Gastrocnemius medialis (tissue), 4 donors: Measurements from ENCODE around the gene GABRG3. TPM values are rescaled to one million over a fixed set of nuclear protein-coding genes. Genes with fewer than 3 reads are reported as not detected.

Source experiments
- ATAC-seq, 2 donors: fragments of 150-250 bp; one replicate each; pipeline ENCODE4 v1.9.1; 2016
- DNase-seq, 2 donors: peaks; one replicate each; pipeline ENCODE4 v3.0.0-alpha.2; 2019
- H3K27ac ChIP-seq, 4 donors: fragments of 200-600 bp; sonication (generic); 1 replicate in 1 of 4; 2 replicates in 3 of 4; pipeline ENCODE4 v1.5.1; 2016 to 2018; ENCODE audit warnings: mild to moderate bottlenecking in 2 of 4, moderate library complexity in 1 of 4
- H3K27me3 ChIP-seq, 3 donors: fragments of 200-600 bp; sonication (generic) in 2 of 3; 1 replicate in 1 of 3; 2 replicates in 2 of 3; pipeline versions ENCODE4 v1.5.1 to v1.6.0; 2016 to 2019; ENCODE audit warnings: mild to moderate bottlenecking in 1 of 3, moderate library complexity in 1 of 3
- H3K36me3 ChIP-seq, 2 donors: fragments of 200-600 bp; sonication (generic) in 1 of 2; one replicate each; pipeline ENCODE4 v1.5.1; 2017 to 2018
- H3K4me1 ChIP-seq, 2 donors: fragments of 200-600 bp; sonication (generic) in 1 of 2; one replicate each; pipeline ENCODE4 v1.5.1; 2016 to 2017; ENCODE audit warnings: mild to moderate bottlenecking in 2 of 2
- H3K4me3 ChIP-seq, 4 donors: fragments of 200-600 bp; sonication (generic) in 3 of 4; 1 replicate in 1 of 4; 2 replicates in 3 of 4; pipeline ENCODE4 v1.5.1; 2016 to 2019; ENCODE audit warnings: mild to moderate bottlenecking in 2 of 4
- H3K9me3 ChIP-seq, 3 donors: fragments of 200-600 bp; sonication (generic) in 2 of 3; 1 replicate in 1 of 3; 2 replicates in 2 of 3; pipeline ENCODE4 v1.5.1; 2016 to 2019
- POLR2A ChIP-seq, 2 donors: fragments of 450-650 bp; IDR thresholded peaks; one replicate each; pipeline ENCODE4 v1.6.1; 2017; ENCODE audit warnings: antibody characterized with exemption in 2 of 2, mild to moderate bottlenecking in 2 of 2, moderate library complexity in 2 of 2
- in situ Hi-C, 4 donors: fragments of 200-750 bp; cut with MboI; loops; one replicate each; pipeline versions ENCODE4 v1.15.0 to v1.8.0; 2017; ENCODE audit warnings: low sequenced_read_pairs in 4 of 4
- intact Hi-C: fragments of 100-400 bp; cut with DNase I; formaldehyde crosslinking; loops from one replicate; pipeline ENCODE4 v1.15.1; 2023; ENCODE audit warnings: low total_unique reads
- total RNA-seq, 4 donors: library from RNA; depleted of rRNA; stranded (reverse); fragments of >200 nt; gene quantifications; one replicate each; pipeline versions ENCODE4 v1.1.0 to v1.2.3, GENCODE V29; 2016
- TF ChIP-seq, protein P1 (sequence below), 5 experiments: fragments of 450-650 bp in 3 of 5; fragments of 200-600 bp in 2 of 5; sonication (generic) in 2 of 5; IDR thresholded peaks in 4 of 5; conservative IDR thresholded peaks in 1 of 5; 1 replicate in 4 of 5; 2 replicates in 1 of 5; pipeline ENCODE4 v1.5.1; 2016 to 2019; ENCODE audit warnings: antibody characterized with exemption in 5 of 5, mild to moderate bottlenecking in 3 of 5, moderate library complexity in 3 of 5

GABRG3 gene
- total RNA-seq, 4 donors from 2014 or later: not detected

DNA sequence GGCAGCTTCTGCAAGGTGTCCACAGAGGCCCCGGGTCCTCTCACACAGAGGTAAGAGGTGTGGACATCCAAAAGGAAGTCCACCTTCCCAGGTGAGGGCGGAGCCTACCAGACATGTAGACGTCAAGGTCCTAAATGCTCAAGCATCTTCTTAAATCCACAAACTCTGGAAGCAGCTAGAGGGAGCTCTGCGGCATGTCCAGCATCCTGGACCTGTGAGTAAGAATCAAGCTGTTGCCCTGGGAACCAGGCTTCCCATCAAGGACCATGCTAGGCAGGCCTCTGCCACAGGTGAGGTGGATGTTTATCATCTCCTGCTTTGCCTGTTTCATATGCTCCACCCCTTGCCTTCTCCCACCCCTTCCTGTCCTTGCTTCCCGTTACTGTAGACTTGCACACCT lies 368.2 kb downstream of the GABRG3 start:
- intact Hi-C loops (no loop called here), in situ Hi-C loops (no loop called here)
- no peak for DNase-seq
- ATAC-seq: no peak
- no peak overlapping the region for H3K27ac ChIP-seq
- TF ChIP-seq POLR2A (IDR thresholded peaks at IDR 0.05): no peak
- TF ChIP-seq, protein P1, sequence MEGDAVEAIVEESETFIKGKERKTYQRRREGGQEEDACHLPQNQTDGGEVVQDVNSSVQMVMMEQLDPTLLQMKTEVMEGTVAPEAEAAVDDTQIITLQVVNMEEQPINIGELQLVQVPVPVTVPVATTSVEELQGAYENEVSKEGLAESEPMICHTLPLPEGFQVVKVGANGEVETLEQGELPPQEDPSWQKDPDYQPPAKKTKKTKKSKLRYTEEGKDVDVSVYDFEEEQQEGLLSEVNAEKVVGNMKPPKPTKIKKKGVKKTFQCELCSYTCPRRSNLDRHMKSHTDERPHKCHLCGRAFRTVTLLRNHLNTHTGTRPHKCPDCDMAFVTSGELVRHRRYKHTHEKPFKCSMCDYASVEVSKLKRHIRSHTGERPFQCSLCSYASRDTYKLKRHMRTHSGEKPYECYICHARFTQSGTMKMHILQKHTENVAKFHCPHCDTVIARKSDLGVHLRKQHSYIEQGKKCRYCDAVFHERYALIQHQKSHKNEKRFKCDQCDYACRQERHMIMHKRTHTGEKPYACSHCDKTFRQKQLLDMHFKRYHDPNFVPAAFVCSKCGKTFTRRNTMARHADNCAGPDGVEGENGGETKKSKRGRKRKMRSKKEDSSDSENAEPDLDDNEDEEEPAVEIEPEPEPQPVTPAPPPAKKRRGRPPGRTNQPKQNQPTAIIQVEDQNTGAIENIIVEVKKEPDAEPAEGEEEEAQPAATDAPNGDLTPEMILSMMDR (IDR thresholded peaks at IDR 0.05 in 4 of 5, conservative IDR thresholded peaks at IDR 0.05 in 1 of 5): no peak
- H3K4me1 ChIP-seq: no peaks in the 10 kb centered on the region
- no peaks in the 10 kb centered on the region for H3K36me3 ChIP-seq
- H3K9me3 ChIP-seq: no peaks in the 10 kb centered on the region
- H3K4me3 ChIP-seq: no peak overlapping the region
- H3K27me3 ChIP-seq: no peaks in the 10 kb centered on the region

DNA sequence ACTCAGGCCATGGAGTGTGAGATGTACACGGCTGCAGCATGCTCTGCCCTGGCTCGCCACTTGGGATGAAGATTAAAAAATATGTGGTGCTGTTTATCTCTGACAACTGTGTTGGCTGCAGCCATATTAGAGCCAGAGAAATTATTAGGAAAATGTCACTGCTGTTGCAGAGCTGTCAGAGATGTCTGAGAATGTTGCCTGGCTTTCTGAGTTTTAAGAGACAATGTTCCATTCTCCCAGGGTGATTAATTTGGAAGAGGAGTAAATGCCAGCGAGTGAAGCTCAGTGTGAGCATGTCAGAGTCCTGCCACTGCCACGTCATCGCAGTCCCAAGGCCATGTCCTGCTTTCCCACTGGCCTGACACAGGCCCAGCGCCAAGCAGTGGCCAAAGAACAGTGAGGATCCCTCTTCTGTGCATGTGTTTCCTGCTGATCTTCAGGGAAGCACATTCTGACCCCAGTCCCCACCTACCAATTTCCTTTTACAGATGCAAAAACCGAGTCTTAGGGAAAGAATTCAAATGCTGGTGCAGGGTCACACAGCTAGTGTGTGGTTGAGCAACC lies 370.9 kb downstream of the GABRG3 start:
- TF ChIP-seq, protein P1 (IDR thresholded peaks at IDR 0.05 in 4 of 5, conservative IDR thresholded peaks at IDR 0.05 in 1 of 5): no peak
- TF ChIP-seq POLR2A (IDR thresholded peaks at IDR 0.05): no peak
- ATAC-seq (no peak), DNase-seq (no peak)
- H3K27me3 ChIP-seq: no peaks in the 10 kb centered on the region
- H3K36me3 ChIP-seq: no peaks in the 10 kb centered on the region
- in situ Hi-C loops: loop anchor here in 1 of 4 donors (10.0 kb wide), 1 partner anchor 57 kb away; no protein-coding TSS in a partner anchor
- no peak overlapping the region for H3K4me3 ChIP-seq
- no peak overlapping the region for H3K27ac ChIP-seq
- no peaks in the 10 kb centered on the region for H3K9me3 ChIP-seq
- intact Hi-C loops: no loop called here
- H3K4me1 ChIP-seq: no peaks in the 10 kb centered on the region

DNA sequence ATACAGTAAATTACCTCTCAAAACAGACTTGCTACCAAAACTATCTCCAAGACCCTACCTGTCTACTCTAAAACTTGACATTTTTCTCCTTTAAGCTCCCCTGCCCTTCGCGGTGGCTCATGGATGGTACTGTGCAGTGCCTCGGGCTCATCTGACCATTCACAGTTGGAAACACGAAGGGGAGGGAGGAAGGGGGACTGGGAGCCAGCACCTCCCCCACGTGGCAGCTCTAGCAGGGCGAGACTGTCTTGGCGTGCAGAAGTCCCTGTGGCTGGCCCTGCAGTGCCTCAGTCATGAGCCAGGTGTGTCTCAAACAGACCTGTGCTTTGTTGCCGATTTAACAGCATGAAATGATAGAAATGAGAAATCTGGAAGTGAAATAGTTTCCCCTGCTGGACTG lies 372.0 kb downstream of the GABRG3 start:
- Histone ChIP-seq H3K4me3 (no peak overlapping the region), H3K27me3 (no peaks in the 10 kb centered on the region), H3K27ac (no peak overlapping the region), H3K36me3 (no peaks in the 10 kb centered on the region), H3K9me3 (no peaks in the 10 kb centered on the region), H3K4me1 (no peaks in the 10 kb centered on the region)
- in situ Hi-C loops (loop anchor here in 1 of 4 donors (10.0 kb wide), 1 partner anchor 58 kb away; no protein-coding TSS in a partner anchor), intact Hi-C loops (no loop called here)
- DNase-seq (no peak), ATAC-seq (no peak)
- TF ChIP-seq, protein P1 (IDR thresholded peaks at IDR 0.05 in 4 of 5, conservative IDR thresholded peaks at IDR 0.05 in 1 of 5): no peak
- no peak for TF ChIP-seq POLR2A (IDR thresholded peaks at IDR 0.05)

DNA sequence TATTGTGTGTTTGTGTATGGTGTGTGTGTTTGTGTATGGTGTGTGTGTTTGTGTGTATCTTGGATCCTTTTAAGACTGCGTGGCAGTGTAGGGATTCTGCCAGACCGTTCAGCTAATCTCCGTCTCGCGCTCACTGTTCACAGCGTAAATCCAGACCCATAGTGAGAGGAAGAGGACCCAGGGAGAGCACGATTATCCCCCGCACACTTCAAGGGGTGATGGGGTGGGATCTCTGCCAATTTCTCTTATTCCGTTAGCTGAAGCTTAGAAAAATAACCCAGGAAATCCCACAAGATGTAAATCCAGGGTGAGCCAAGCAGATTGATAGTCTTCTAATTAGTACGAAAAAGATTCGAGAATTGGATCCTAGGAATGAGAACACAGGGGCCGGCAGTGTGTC lies 381.2 kb downstream of the GABRG3 start:
- Histone ChIP-seq H3K27me3 (no peaks in the 10 kb centered on the region), H3K4me1 (no peaks in the 10 kb centered on the region), H3K27ac (no peak overlapping the region), H3K4me3 (no peak overlapping the region), H3K9me3 (no peaks in the 10 kb centered on the region), H3K36me3 (no peaks in the 10 kb centered on the region)
- in situ Hi-C loops (loop anchor here in 1 of 4 donors (25.0 kb wide), 2 partner anchors 290 to 465 kb away; no protein-coding TSS in a partner anchor), intact Hi-C loops (no loop called here)
- TF ChIP-seq, protein P1 (IDR thresholded peaks at IDR 0.05 in 4 of 5, conservative IDR thresholded peaks at IDR 0.05 in 1 of 5): no peak
- no peak for TF ChIP-seq POLR2A (IDR thresholded peaks at IDR 0.05)
- DNase-seq (no peak), ATAC-seq (no peak)

DNA sequence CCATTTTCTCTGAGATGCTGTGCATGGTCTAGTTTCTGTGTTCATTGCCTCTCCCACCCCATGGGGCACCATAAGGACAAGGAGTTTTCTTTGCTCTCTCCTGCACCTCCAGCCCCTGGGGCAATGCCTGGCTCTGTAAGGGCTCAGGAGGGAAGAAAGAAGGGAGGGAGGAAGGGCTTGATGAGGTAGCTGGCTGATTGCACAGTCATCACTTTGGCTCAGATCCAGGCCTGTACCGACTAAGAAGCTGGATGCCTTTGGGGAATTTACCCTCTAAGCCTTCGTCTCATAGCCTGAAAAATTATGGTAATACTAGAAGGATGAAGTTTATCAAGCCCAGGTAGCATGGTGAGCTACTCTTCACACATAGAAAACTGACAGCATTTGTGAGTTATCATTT lies 382.9 kb downstream of the GABRG3 start:
- in situ Hi-C loops (loop anchor here in 1 of 4 donors (25.0 kb wide), 2 partner anchors 292 to 467 kb away; no protein-coding TSS in a partner anchor), intact Hi-C loops (no loop called here)
- no peak for TF ChIP-seq POLR2A (IDR thresholded peaks at IDR 0.05)
- TF ChIP-seq, protein P1 (IDR thresholded peaks at IDR 0.05 in 4 of 5, conservative IDR thresholded peaks at IDR 0.05 in 1 of 5): no peak
- H3K4me1 ChIP-seq: no peaks in the 10 kb centered on the region
- DNase-seq (no peak), ATAC-seq (no peak)
- H3K36me3 ChIP-seq: no peaks in the 10 kb centered on the region
- H3K4me3 ChIP-seq: no peak overlapping the region
- no peak overlapping the region for H3K27ac ChIP-seq
- no peaks in the 10 kb centered on the region for H3K27me3 ChIP-seq
- H3K9me3 ChIP-seq: no peaks in the 10 kb centered on the region
